GM19193 (cell line): ENCODE measurements around the gene COL26A1.

ENCODE experiments used
- POLR2A ChIP-seq: IDR thresholded peaks from 4 replicates; pipeline ENCODE4 v1.6.1; 2011; ENCODE audit not compliant: insufficient read depth, insufficient read length; ENCODE audit errors: extremely low read depth

COL26A1 gene

DNA sequence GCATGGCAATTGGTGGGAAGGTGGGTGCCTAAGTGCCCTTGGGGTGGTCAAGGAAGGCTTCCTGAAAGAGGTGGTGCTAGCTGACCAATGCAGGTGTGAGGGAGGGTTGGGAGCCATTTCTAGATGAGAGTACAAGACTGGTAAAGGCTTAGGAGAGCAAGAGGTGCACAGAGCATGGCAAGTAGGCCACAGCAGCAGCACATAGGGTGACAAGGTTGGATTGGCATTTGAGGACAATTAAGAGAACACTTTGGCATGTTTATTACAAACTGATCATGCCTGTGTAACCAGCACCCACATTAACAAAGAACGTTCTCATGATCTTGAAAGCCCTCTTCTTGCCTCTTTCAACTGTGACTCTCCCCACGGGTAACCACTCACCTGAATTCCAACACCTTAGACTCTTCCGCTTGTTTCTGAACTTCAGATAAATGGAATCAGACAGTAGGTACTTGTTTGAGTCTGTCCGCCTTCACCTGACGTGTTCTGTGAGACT, 158.8 kb downstream of the COL26A1 start:
- TF ChIP-seq POLR2A, result no peak

DNA sequence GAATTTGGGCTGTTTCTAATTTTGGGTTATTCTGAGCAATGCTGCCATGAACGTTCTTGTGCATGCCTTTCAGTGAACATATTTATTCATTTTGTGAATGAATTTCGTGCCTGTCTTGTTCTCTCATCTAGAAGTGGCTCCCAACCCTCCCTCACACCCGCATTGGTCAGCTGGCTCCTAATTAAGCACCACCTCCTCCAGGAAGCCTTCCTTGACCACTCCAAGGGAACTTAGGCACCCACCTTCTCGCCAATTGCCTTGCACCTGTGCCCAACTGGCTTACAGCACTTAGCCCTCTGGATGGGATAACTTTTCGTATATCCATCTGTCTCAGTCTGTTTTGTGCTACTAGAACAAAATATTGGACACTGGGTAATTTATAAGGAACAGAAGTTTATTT, 159.3 kb downstream of the COL26A1 start:
- no peak for TF ChIP-seq POLR2A

DNA sequence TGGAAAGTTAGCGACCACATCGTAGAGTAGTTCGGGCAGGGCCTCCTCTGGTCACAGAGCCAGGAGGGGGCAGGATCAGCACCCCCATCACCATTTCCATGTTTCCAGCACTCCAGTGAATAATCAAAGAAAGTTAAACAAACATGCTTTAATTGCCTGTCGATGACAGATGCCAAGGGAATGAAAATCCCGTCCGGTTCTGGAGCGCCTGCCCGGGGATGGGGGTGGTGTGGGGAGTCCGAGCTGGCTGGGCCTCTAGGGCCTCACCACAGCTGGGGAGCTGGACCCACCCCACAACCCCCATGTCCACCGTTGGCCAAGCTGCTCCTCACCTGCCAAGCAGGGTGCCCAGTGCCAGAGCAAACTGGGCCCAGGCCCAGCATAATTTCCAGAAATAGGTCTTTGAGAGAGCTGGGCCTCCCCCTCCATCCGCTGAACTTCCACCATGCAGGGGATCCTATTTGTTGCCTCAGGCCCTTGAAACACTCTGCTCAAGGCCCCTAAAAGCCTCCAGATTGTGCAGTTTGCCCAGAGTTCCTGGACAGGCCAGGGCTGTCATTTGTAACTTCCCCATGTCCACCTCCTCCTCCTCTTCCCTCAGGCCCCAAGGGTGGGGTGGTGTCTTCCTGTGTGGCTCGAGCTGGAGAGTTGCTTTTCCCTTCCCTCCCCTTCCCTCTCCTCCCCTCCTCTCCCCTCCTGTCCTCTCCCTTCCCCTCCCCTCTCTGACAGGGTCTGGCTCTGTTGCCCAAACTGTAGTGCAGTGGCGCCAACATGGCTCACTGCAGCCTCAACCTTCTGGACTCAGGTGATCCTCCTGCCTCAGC, 165.4 kb downstream of the COL26A1 start:
- TF ChIP-seq POLR2A, result no peak

DNA sequence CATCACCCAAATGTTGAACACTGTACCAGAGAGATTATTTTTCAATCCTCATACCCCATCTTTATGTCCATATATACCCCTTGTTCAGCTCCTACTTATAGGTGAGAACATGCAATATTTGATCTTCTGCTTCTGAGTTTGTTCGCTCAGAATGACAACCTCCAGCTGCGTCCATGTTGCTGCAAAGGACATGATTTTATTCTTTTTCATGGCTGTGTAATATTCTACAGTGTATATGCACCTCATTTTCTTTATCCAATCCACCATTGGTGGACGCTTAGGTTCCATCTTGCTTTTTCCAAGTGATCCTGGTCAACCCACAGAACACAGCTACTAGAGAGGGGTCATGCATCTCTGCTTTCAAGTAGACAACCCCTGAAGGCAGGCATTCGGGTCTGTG, 166.9 kb downstream of the COL26A1 start:
- no peak for TF ChIP-seq POLR2A

DNA sequence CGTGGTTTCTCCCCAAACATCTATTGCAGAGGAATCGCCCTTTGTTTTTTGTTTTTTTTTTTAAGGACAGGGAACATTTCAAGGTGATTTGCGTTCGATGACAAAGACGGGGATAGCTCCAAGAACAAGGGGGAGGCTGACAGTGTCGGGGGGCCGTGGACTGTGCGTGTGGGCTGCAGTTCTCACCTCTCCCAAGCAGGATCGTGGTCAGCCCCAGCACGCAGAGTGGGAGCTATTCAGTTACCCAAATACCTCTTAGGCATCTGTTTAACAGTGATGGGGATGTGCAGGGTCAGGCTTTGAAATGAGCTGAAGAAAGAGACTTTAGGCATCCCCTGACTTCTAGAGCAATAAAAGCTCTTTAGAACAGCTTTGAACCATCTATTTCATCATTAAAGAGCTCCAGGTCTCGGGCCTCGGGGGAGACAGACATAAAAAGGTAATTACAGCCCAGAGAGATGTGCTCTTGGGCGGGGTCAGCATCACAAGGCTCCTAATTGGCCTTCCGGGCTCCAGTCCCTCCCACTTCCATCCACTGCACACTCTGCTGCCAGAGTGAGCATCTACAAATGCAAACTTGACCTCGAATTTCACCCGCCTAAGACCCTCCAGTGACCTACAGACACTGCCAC, 169.2 kb downstream of the COL26A1 start:
- no peak for TF ChIP-seq POLR2A

DNA sequence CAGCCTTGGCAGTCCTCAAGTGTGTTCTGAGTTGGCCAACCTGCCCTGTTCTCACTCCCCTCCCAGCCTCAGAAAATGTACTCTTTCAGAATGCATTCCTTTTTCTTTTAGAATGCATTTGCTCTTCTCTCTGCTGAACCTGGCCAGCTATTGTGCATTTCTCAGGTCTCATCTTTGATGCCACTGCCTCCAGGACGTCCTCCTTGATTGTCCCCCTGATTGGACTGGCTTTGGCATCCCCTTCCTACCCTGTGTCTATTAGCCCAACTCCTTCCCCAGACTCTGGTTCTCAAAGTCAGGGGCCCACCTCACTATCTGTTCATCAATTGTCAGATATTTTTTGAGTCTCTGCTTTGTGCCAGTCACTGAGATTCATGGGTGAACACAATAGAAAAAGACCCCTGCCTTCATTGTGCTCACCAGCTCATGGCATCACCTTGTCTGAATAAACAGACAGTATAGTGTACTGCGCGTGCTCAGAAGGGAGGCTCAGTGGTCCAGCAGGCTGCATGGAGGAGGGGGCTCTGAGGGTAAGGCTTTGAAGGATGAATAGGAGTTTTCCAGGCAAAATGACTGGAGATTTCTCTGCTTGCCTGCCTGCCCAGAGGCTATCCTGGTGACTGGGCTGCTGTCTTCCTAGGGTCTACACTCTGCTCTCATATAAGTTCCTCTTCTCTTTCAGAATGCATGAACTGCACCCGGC, 169.9 kb downstream of the COL26A1 start:
- TF ChIP-seq POLR2A, result no peak

DNA sequence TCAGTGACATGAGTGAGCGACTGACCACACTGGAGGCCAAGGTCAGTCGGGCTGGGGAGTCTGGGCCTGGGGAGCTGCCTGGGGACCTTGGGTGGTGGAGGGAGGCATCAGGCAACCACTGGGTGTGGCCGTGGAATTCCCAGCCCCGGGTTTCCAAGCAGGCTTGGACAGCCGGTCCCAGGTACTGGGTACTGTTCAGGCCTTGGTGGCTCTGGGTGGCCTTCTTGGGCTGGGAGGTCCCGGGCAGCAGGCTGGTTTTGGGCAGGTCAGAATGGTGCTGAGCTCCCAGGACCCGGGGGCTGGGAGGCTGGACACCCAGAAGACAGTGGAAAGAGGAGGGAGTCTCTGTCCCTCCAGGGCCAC, 170.4 kb downstream of the COL26A1 start:
- TF ChIP-seq POLR2A, result no peak

DNA sequence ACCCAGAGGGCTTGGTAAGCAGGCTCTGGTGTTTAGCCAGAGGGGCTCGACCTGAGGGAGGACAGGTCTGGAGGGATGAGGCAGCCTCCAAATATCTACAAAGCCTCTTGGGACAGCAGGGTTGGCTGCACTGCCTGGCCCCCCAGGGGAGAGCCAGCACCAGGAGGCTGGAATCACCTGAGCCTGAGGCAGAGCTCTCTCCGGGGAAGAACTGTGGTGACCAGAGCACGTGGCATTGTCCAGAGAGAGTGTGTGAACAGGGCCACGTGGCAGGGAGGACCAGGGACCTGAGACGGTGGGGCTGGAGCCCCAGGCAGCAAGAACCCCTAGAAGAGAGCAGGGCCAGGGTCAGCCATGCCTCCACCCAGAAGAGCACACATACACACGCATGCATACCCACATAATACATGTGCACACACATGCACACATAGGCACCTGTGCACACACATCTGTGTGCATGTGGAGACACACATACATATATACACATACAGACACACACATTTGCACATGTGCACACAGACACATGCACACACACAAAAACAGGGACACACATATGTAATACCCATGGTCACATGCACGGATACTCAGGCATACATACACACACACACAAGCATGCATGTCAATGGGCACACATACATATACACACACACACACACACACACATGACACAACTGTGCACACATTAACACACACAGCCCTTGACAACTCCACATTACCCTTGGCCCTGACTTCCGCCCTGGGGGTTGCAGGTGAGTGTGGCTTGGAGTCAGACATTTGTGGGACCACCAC, 171.5 kb downstream of the COL26A1 start:
- TF ChIP-seq POLR2A, result no peak

DNA sequence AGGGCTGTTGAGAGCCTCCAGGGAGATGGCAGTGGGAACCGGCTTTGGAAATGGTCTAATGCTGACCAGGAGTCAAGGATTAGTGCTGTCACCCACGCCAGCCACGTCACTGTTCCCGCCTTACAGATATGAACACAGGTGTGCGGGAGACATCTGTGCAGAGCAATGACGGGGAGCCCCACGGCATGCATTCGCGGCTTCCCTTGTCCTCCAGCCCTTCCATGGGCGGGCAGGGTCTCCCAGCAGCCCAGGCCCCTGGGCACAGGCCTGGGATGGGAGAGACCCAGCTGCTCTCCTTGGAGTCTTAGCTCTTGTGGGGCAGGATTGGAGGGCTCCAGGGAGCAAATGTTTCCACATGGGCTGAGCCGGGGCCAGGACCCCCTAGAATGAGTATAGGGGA, 172.2 kb downstream of the COL26A1 start:
- TF ChIP-seq POLR2A, result no peak

DNA sequence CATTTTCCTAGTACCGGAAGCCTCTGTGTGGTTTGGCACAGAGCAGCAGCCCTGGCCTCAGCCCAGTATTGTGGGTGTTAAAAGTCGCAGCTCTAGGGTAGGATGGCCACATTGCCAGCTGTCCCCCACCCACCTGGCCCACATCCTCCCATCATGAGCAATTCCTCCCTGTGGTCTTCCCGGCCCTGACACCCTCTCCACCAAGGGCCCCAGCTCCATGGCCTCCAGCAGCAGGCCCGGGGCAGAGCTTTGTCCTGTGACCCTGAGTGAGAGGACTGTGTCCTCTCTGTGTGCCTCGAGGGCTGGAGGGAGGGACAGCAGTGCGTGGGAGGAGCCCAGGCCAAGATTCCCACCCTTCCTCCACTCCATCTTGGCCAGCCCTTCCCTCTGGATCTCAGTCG, 172.7 kb downstream of the COL26A1 start:
- no peak for TF ChIP-seq POLR2A

DNA sequence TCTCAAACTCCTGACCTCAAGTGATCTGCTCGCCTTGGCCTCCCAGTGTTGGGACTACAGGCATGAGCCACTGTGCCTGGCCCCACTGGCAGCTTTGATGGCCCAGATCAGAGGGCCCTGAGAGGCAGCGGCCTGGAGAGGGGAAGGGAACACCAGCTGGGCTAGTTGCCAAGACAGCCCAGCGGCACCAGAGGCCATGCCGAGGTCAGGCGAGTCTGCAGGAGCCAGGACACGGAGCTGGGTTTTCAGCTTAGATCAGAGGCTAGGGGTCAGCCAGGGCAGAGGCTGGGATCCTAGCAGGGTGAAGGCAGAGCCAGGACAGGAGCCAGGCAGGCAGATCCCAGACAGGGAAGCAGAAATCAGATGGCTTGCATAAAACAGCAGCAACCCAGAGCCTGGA, 173.6 kb downstream of the COL26A1 start:
- TF ChIP-seq POLR2A, result no peak

DNA sequence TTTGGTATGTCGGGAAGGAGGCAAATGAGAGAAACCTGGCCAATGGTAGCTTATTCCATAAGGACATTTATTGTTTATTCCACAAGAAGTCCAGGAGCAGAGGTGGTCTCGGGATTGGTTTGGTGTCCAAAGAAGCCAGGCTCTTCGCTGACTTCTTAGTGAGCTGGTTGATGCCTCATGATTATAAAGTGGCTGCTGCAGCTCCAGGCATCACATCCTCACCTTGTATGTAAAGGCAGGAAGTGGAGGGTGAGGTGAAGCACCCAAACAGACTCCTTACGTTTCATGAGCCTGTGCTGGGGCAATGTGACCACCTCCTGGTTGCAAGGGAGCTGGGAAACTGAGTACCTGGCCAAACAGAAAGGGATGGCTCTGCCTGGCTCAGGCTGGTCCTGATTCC, 174.0 kb downstream of the COL26A1 start:
- no peak for TF ChIP-seq POLR2A

DNA sequence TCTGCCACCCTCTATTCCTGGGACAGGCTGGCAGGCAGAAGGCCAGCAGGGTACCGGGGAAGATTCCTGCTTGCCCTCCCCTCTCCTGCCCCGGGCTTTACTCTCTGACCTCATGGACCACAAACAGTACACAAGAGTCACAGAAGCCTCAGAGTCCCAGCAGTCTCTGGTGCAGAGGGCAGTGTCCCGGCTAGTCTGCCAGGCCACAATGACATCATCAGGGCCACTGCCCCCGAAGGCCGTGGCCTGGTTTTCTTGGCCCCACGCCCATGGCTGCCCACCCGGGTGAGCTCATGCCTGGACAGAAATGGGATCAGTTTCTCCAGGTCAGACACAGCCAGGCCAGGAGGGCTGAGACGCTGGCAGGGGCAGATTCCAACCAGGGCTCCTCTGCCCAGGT, 174.5 kb downstream of the COL26A1 start:
- no peak for TF ChIP-seq POLR2A

DNA sequence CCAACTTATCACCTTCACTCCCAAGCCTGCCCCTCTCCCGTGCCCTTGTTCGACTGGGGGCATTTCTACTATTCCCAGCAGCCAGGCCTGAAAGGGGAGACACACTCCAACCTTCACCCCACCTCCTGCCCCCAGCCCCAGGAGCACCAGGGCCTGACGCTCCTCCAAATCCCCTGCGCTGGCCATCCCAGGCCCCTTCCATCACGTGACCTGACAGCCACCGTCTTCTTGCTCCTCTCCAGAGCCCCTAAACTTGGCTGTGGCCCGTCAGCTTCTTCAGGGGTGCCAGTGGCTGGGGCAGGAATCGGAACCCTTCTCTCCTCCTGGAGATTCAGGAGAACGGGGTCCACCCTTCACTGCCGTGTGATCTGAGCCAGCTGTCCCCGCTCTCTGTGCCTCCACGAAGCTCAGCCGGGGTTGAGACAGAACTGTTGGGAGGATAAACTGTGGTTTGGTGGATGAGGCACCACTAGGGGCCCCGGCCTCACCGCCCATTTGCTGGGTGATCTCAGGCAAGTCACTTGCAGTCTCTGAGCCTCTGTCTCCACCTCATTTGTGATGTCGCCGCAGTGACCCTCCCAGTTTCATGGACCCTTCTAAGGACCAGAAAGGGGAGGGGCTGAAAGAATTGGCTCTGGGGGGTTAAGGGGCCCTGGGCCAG, 175.4 kb downstream of the COL26A1 start:
- no peak for TF ChIP-seq POLR2A
